ENCODE measurements around the gene NAP1L5.

Gene NAP1L5

GRCh38 chr4:88697588-88698329 is at the start of gene NAP1L5:
Gene NAP1L5 (minus strand): TSS chr4:88697829. CDS start chr4:88697754, 75 bp downstream.
- DNase-seq, result peak; percentile 4

GRCh38 chr4:88747351-88747750 is 49.7 kb upstream of the NAP1L5 start:
- DNase-seq, result no peak

- DNase-seq, result no peak
These were observed 48.6 kb upstream of the NAP1L5 start for GRCh38 chr4:88746206-88746605.

GRCh38 chr4:88745581-88746163 is 48.0 kb upstream of the NAP1L5 start:
- DNase-seq, result no peak

- no peak for DNase-seq
These were observed 47.5 kb upstream of the NAP1L5 start for GRCh38 chr4:88745175-88745574.

- DNase-seq, result no peak
These were observed 47.0 kb upstream of the NAP1L5 start for GRCh38 chr4:88744609-88745008.

- no peak for DNase-seq
These were observed 46.1 kb upstream of the NAP1L5 start for GRCh38 chr4:88743696-88744095.

- no peak for DNase-seq
These were observed 44.9 kb upstream of the NAP1L5 start for GRCh38 chr4:88742561-88742960.

GRCh38 chr4:88738180-88738579 is 40.6 kb upstream of the NAP1L5 start:
- DNase-seq, result no peak

GRCh38 chr4:88737307-88737941 is 39.8 kb upstream of the NAP1L5 start:
- DNase-seq, result no peak

GRCh38 chr4:88736264-88736663 is 38.6 kb upstream of the NAP1L5 start:
- DNase-seq, result no peak

- no peak for DNase-seq
These were observed 37.9 kb upstream of the NAP1L5 start for GRCh38 chr4:88735564-88735963.

GRCh38 chr4:88734403-88734949 is 36.8 kb upstream of the NAP1L5 start:
- DNase-seq, result no peak

GRCh38 chr4:88732714-88733368 is 35.2 kb upstream of the NAP1L5 start:
- DNase-seq, result no peak

- DNase-seq, result no peak
These were observed 33.8 kb upstream of the NAP1L5 start for GRCh38 chr4:88731381-88731780.

GRCh38 chr4:88730811-88731210 is 33.2 kb upstream of the NAP1L5 start:
- no peak for DNase-seq

- DNase-seq, result no peak
These were observed 31.6 kb upstream of the NAP1L5 start for GRCh38 chr4:88729146-88729760.

GRCh38 chr4:88728146-88728545 is 30.5 kb upstream of the NAP1L5 start:
- no peak for DNase-seq

- DNase-seq, result no peak
These were observed 28.4 kb upstream of the NAP1L5 start for GRCh38 chr4:88725986-88726385.

GRCh38 chr4:88725143-88725542 is 27.5 kb upstream of the NAP1L5 start:
- DNase-seq, result no peak

GRCh38 chr4:88724406-88724805 is 26.8 kb upstream of the NAP1L5 start:
- DNase-seq, result no peak

- no peak for DNase-seq
These were observed 25.2 kb upstream of the NAP1L5 start for GRCh38 chr4:88722828-88723227.

- no peak for DNase-seq
These were observed 24.7 kb upstream of the NAP1L5 start for GRCh38 chr4:88722276-88722780.

Data from NCI-H1048 (cell line).